ENCODE measurements around the gene CMPK2. TPM values are rescaled to one million over a fixed set of nuclear protein-coding genes. Genes with fewer than 3 reads are reported as not detected.
"Not testable (repeated sequence)": the region's sequence is repeated elsewhere in the genome, so short reads cannot be mapped to it uniquely, and the experiment has no call there.

CMPK2 gene
- not detected in 2 replicates for total RNA-seq (2014; rRNA removed; shearing (Covaris generic))

- DNase-seq (ENCODE audit: low spot score) = no peak
- in situ Hi-C loops (cut with HindIII; ENCODE audit: low sequenced_read_pairs) = no loop called here
Observed at GRCh38 chr2:6865346-6866274, at the start of gene CMPK2. Gene CMPK2 (minus strand): TSS chr2:6865907. CDS start chr2:6865696, 211 bp downstream.

- in situ Hi-C loops (cut with HindIII; ENCODE audit: low sequenced_read_pairs) = no loop called here
- DNase-seq (ENCODE audit: low spot score) = no peak
Observed at GRCh38 chr2:6915399-6915798, 49.7 kb upstream of the CMPK2 start.

GRCh38 chr2:6914828-6915227 is 49.1 kb upstream of the CMPK2 start:
- in situ Hi-C loops (cut with HindIII; ENCODE audit: low sequenced_read_pairs) = no loop called here
- DNase-seq (ENCODE audit: low spot score) = peak; percentile 8

GRCh38 chr2:6913415-6914157 is 47.9 kb upstream of the CMPK2 start:
- in situ Hi-C loops (cut with HindIII; ENCODE audit: low sequenced_read_pairs) = no loop called here

GRCh38 chr2:6911721-6912120 is 46.0 kb upstream of the CMPK2 start:
- in situ Hi-C loops (cut with HindIII; ENCODE audit: low sequenced_read_pairs) = no loop called here
- DNase-seq (ENCODE audit: low spot score) = no peak

More at GRCh38 chr2:6913415-6914157, 47.9 kb upstream of the CMPK2 start:
- no peak for DNase-seq (ENCODE audit: low spot score)

GRCh38 chr2:6909431-6910385 is 44.0 kb upstream of the CMPK2 start:
- DNase-seq (ENCODE audit: low spot score) = no peak
- in situ Hi-C loops (cut with HindIII; ENCODE audit: low sequenced_read_pairs) = no loop called here

- no peak for DNase-seq (ENCODE audit: low spot score)
- in situ Hi-C loops (cut with HindIII; ENCODE audit: low sequenced_read_pairs) = no loop called here
Observed at GRCh38 chr2:6908291-6908690, 42.6 kb upstream of the CMPK2 start.

GRCh38 chr2:6906165-6906741 is 40.5 kb upstream of the CMPK2 start:
- no peak for DNase-seq (ENCODE audit: low spot score)
- in situ Hi-C loops (cut with HindIII; ENCODE audit: low sequenced_read_pairs) = no loop called here

GRCh38 chr2:6905668-6906067 is 40.0 kb upstream of the CMPK2 start:
- DNase-seq (ENCODE audit: low spot score) = no peak
- in situ Hi-C loops (cut with HindIII; ENCODE audit: low sequenced_read_pairs) = no loop called here

- in situ Hi-C loops (cut with HindIII; ENCODE audit: low sequenced_read_pairs); DNase-seq (ENCODE audit: low spot score): not testable (repeated sequence)
Observed at GRCh38 chr2:6902581-6902980, 36.9 kb upstream of the CMPK2 start.

- in situ Hi-C loops (cut with HindIII; ENCODE audit: low sequenced_read_pairs) = no loop called here
- peak; percentile 75 for DNase-seq (ENCODE audit: low spot score)
Observed at GRCh38 chr2:6896930-6897759, 31.4 kb upstream of the CMPK2 start.

GRCh38 chr2:6893876-6894482 is 28.3 kb upstream of the CMPK2 start:
- no peak for DNase-seq (ENCODE audit: low spot score)
- in situ Hi-C loops (cut with HindIII; ENCODE audit: low sequenced_read_pairs) = no loop called here

- no peak for DNase-seq (ENCODE audit: low spot score)
- in situ Hi-C loops (cut with HindIII; ENCODE audit: low sequenced_read_pairs) = no loop called here
Observed at GRCh38 chr2:6888724-6889123, 23.0 kb upstream of the CMPK2 start.

- no peak for DNase-seq (ENCODE audit: low spot score)
- in situ Hi-C loops (cut with HindIII; ENCODE audit: low sequenced_read_pairs) = no loop called here
Observed at GRCh38 chr2:6887751-6888192, 22.1 kb upstream of the CMPK2 start.

- no peak for DNase-seq (ENCODE audit: low spot score)
- in situ Hi-C loops (cut with HindIII; ENCODE audit: low sequenced_read_pairs) = no loop called here
Observed at GRCh38 chr2:6885968-6886367, 20.3 kb upstream of the CMPK2 start.

GRCh38 chr2:6885551-6885950 is 19.8 kb upstream of the CMPK2 start:
- no peak for DNase-seq (ENCODE audit: low spot score)
- in situ Hi-C loops (cut with HindIII; ENCODE audit: low sequenced_read_pairs) = no loop called here

GRCh38 chr2:6883448-6884122 is 17.9 kb upstream of the CMPK2 start:
- DNase-seq (ENCODE audit: low spot score) = peak; percentile 51

More at GRCh38 chr2:6883448-6884122, 17.9 kb upstream of the CMPK2 start:
- in situ Hi-C loops (cut with HindIII; ENCODE audit: low sequenced_read_pairs) = no loop called here
